A204.1 (cell line): Measurements from ENCODE around the gene FAM110D.

Experiments
- FAIRE-seq: peaks from 2 replicates; lab custom pipeline; 2012; peaks lifted over from hg19 to GRCh38; lab: Jason Lieb, UNC

FAM110D gene

DNA sequence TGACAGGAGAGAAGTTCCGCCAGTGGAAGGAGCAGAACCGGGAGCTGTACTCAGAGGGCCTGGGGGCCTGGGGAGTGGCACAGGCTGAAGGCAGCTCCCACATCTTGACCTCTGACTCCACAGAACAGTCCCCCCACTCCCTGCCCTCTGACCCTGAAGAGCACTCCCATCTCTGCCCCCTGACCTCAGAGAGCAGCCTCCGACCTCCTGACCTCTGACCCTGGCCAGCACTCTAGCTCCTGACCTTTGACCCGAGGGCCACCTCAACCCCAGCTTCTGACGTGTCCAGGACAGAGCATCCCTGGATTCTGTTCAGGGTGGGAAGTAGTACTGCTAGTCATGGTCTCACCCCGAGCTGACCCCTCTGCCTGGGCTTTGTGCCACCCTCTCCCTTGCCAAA lies 30.5 kb downstream of the FAM110D start:
- FAIRE-seq: no peak

DNA sequence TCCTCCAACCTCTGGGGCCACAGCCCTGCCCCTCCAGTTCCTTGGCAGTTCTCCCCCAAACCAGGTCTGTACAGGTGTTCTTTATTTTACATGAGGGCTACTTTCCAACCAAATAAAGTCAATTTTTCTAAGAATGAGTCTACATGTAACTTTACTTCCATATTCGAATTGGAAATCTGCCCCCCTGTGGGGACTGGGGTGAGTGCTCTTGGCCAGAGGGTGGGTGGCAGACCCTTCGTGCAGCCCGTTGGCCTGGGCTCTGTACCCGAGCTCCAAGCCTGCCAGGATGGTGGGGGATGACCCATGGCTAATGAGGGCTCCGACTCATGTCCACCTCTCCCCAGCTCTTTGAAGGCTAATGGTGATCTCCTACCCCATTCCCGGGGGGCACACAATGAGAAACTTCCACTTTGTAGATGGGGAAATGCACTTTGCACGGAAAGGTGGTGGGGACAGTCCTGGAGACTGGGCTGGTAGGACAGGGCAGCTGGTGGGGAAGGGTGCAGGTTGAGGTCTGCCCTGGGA lies 30.9 kb downstream of the FAM110D start:
- FAIRE-seq: no peak

DNA sequence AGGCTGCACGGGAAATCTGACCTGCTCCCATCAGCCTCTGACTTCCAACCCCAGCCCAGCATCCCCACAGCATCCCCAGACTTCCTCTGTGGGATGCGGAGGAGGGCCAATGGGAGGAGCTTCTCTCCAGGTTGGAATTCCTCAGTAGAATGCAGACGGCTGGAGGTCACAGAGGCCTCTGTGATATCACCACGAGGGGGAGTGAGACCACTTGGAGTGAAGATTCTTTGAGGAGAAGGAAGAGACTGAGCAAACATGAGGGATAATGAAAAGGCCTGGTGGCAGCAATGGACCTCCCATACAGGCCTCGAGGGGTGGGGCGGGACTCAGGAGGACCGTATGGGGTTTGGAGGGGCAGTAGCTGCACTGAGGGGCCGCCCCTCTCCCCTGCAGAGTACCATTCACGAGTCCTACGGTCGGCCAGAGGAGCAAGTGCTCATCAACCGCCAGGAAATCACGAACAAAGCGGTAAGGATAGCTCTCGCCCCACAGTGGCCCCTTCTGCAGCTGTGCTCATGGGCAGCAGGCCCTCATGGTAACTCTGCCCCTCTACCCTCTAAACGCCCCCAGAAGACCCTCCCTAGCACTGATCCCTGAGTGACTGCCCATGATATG lies 31.6 kb downstream of the FAM110D start, which contains the start of gene CATSPER4:
Gene CATSPER4 (plus strand): TSS at position 230 of the 615 bp plus-strand sequence. CDS start 26 bp downstream, at position 256.
- FAIRE-seq: no peak

DNA sequence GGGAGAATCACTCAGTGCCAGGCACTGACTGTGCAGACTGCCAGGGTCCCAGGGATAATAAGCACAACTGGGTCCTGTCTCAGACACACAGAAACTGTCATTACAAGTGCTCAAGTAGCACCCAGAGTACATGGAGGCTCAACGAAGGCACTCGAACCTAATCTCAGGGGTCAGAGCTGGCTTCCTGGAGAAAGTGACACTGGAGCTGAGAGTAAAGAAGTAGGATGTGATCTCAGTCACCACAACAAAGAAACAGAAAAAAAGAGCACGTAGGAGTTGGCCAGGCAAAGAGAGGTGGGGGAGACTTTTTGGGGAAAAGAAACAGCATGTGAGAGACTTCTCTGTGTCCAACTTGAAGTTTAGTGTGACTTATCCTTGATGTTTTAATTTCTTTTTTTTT lies 32.9 kb downstream of the FAM110D start:
- FAIRE-seq: no peak

DNA sequence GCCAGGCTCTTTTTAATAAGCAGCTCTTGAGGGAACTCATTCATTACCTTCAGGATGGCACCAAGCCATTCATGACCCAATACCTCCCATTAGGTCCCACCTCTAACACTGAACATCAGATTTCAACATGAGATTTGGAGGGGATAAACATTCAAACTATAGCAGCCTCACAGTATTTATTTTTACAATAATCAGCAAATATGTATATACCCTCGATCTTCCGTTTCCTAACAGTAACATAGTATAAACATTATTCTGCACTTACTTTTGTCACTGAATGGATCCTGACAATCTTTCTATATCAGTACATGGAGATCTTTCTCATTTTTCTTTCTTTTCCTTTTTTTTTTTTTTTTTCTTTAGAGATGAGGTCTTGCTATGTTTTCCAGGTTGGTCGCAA lies 36.9 kb downstream of the FAM110D start:
- FAIRE-seq: no peak

DNA sequence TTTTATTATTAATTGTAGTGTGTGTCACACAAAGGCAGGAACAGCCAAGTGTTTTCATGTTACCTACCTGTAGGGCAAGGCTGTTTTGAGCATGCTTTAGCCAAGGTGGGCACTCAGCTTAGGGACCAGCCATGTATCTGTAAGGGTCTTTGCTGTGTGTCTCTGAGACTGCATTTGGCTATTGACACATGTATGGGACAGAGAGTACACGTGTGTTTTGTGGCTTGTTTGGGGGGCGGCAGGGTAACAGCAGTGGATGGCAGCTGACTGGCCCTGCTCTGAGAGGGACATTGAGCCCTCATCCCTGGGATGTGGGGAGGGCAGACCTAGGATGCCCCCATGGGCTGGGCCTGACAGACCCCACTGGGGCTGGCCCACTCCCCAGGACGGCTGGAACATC lies 38.4 kb downstream of the FAM110D start:
- FAIRE-seq: no peak

DNA sequence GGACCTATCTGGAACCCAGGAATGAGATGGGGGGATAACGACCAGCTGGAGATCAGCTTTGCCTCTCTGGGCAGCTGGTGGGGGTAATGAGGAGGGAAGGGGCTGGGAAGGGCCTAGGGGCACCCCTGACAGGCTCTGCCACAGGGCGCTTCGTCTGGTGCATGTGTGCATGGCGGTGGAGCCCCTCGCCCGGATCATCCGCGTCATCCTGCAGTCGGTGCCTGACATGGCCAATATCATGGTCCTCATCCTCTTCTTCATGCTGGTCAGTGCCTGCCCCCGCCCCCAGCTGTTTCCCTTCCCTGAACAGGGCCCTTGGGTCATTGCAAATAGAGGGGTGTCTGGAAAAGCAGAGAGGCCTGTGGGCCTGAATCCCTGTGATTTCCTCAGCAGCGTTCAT lies 38.9 kb downstream of the FAM110D start:
- FAIRE-seq: no peak

DNA sequence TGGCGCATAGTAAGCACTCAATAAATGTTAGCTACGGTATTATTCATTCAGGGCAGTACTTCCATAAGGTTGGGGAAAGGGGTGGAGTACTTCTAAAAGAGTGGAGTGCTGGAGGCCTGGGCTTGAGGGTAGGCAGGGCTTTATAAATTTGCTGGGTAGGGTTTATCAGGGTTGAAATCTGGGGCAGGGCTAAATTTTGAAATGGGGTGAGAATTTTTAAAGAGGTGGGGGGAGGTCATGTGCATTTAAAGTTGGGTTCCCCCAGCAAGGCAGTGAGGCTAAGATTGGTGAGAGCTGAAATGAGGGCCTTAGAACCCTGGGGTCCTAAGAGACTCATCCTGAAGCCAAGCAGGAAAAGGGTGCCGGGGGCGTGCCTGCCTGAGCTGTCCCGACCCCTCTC lies 41.5 kb downstream of the FAM110D start:
- no peak for FAIRE-seq

DNA sequence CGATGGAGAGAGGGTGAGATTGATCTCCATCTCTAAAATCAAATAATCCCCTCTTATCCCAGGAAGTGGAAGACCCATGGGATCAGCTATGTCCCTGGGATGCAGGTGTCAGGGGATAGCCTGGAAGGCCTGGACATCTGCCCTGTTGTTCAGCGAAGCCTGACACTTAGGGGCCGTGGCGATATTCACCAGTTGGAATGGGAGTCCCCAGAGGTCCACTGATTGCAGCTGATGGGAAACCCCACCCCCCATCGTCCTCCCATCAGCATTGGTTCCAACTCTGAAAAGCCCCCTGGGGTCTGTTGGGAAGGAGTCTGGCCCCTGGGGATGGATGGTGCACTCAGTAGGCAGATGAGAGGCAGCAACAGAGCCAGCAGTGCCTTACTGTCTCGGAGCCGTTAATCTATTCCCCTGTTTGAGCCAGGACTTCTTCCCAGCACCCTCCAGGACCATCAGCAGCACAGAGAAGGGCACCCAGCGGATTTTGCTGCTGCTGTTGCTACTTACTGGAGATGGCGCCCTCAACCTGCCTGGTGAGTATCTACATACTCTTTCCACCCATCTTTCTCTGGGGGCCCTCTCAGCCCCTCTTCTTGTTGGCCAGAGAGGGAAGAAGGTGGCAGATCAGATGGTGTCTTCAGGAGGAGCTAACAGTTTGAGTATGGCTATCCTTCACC lies 44.9 kb downstream of the FAM110D start:
- FAIRE-seq: no peak

DNA sequence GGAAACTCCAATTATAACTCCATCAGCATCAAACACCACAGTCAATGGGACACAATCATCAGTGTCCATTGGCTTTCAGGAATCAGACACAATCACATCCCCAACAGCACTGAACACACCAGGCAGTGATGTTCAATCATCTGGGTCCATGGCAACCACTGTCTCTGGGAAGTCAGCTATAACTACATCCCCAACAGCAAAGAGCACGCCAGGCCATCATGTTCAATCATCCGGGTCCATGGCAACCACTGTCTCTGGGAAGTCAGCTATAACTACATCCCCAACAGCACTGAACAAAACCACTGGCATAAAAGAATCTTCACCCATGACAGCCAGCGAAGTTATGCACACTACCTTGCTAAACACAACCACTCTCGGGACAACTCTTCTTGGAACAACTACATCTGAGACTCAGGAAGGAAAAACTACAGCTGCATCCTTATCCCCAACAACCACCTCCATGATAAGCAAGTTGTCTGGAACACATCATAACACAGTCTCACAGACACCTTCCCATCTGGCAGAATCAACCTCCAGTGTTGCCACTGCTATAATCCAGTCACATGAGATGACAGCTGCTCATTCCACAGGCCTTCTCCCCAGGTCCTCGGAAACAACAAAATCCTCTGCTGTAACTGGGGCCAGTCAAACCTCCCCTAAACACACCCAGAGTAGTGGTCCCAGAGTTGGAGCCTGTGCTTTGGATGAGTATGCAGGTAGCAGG lies 51.4 kb downstream of the FAM110D start:
- no peak for FAIRE-seq

DNA sequence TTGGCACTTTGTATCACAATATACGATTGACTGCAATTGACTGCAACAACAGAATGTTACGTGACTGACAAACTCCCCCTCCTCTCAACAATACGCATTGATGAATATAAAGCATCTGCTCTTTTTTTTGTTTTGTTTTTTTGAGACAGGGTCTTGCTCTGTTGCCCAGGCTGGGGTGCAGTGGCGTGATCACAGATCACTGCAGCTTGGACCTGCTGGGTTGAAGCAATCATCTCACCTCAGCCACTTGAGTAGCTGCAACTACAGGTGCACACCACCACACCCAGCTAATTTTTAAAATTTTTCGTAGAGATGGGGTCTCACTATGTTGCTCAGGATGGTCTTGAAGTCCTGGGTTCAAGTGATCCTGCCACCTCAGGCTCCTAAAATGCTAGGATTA lies 53.8 kb downstream of the FAM110D start:
- no peak for FAIRE-seq

DNA sequence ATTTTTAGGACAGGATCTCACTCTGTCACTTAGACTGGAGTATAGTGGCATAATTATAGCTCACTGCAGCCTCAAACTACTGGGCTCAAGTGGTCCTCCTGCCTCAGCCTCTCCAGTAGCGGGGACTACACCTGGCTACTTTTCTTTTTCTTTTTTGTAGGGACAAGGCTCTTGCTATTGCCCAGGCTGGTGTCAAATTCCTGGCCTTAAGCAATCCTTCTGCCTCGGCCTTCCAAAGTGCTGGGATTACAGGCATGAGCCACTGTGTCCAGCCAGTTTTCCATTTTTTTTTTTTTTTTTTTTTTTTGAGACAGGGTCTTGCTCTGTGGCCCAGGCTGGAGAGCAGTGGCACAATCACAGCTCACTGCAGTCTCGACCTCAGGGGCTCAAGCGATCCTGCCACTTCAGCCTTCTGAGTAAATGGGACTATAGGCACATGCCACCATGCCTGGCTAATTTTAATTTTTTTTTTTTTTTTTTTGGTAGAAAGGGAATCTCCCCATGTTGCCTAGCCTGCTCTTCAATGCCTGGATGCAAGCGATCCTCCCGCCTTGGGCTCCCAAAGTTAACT lies 54.5 kb downstream of the FAM110D start:
- no peak for FAIRE-seq
